Trophoblast cell (in vitro differentiated cells and primary cell): ENCODE measurements around the gene PATL2.

Experiments used
- DNase-seq, 2 donors: peaks; one replicate each; pipeline ENCODE4 v3.0.0-alpha.2; 2016
- H2AFZ ChIP-seq: 2 replicates; pipeline ENCODE4 v1.6.1; 2013; ENCODE audit warnings: low read length, moderate library complexity, mild to moderate bottlenecking; ENCODE audit not compliant: insufficient read depth, poor library complexity
- H2AK5ac ChIP-seq: 2 replicates; pipeline ENCODE4 v1.6.1; 2013; ENCODE audit warnings: mild to moderate bottlenecking, low read length
- H2BK120ac ChIP-seq: 2 replicates; pipeline ENCODE4 v1.6.1; 2013; ENCODE audit warnings: low read length, mild to moderate bottlenecking, moderate library complexity; ENCODE audit not compliant: insufficient read depth, poor library complexity
- H2BK12ac ChIP-seq: 2 replicates; pipeline ENCODE4 v1.6.1; 2013; ENCODE audit warnings: mild to moderate bottlenecking, low read length, moderate library complexity
- H2BK5ac ChIP-seq: 2 replicates; pipeline ENCODE4 v1.6.1; 2013; ENCODE audit warnings: low read length, low read depth, moderate library complexity, mild to moderate bottlenecking; ENCODE audit not compliant: poor library complexity
- H3K14ac ChIP-seq: 2 replicates; pipeline ENCODE4 v1.6.1; 2013; ENCODE audit warnings: mild to moderate bottlenecking, low read length
- H3K18ac ChIP-seq: 2 replicates; pipeline ENCODE4 v1.6.1; 2013; ENCODE audit warnings: mild to moderate bottlenecking, low read length
- H3K23ac ChIP-seq: 2 replicates; pipeline ENCODE4 v1.6.1; 2013; ENCODE audit warnings: low read length
- H3K27ac ChIP-seq: 2 replicates; pipeline ENCODE4 v1.5.1; 2013; ENCODE audit warnings: low read depth, mild to moderate bottlenecking, inconsistent platforms, low read length, moderate library complexity
- H3K27me3 ChIP-seq: 2 replicates; pipeline ENCODE4 v1.6.1; 2013; ENCODE audit warnings: inconsistent platforms, mild to moderate bottlenecking, low read length, moderate library complexity; ENCODE audit not compliant: insufficient read depth
- H3K36me3 ChIP-seq, 2 experiments: 1 replicate in 1 of 2; 2 replicates in 1 of 2; pipeline ENCODE4 v1.6.1; 2013; ENCODE audit warnings: low read length in 2 of 2, mild to moderate bottlenecking in 2 of 2, moderate library complexity in 1 of 2; ENCODE audit not compliant: insufficient read depth in 2 of 2, control insufficient read depth in 1 of 2
- H3K4ac ChIP-seq: 2 replicates; pipeline ENCODE4 v1.6.1; 2013; ENCODE audit warnings: low read depth, mild to moderate bottlenecking, low read length, moderate library complexity
- H3K4me1 ChIP-seq, 2 experiments: 1 replicate in 1 of 2; 2 replicates in 1 of 2; pipeline ENCODE4 v1.6.1; 2013; ENCODE audit warnings: low read length in 2 of 2, mild to moderate bottlenecking in 2 of 2, moderate library complexity in 1 of 2; ENCODE audit not compliant: insufficient read depth in 2 of 2, control insufficient read depth in 1 of 2
- H3K4me2 ChIP-seq: 2 replicates; pipeline ENCODE4 v1.6.1; 2013; ENCODE audit warnings: inconsistent platforms, mild to moderate bottlenecking, low read length, moderate library complexity
- H3K4me3 ChIP-seq: 2 replicates; pipeline ENCODE4 v1.5.1; 2013; ENCODE audit warnings: mild to moderate bottlenecking, low read depth, low read length, inconsistent platforms
- H3K79me1 ChIP-seq: one replicate; pipeline ENCODE4 v1.6.1; 2013; ENCODE audit warnings: low read length
- H3K79me2 ChIP-seq: 2 replicates; pipeline ENCODE4 v1.6.1; 2013; ENCODE audit warnings: low read length, mild to moderate bottlenecking; ENCODE audit not compliant: control insufficient read depth, insufficient read depth, poor library complexity
- H3K9ac ChIP-seq: 2 replicates; pipeline ENCODE4 v1.6.1; 2013; ENCODE audit warnings: mild to moderate bottlenecking, low read length
- H3K9me3 ChIP-seq: 2 replicates; pipeline ENCODE4 v1.6.1; 2013; ENCODE audit warnings: low read depth, mild to moderate bottlenecking, control low read depth, inconsistent platforms, low read length; ENCODE audit not compliant: insufficient read depth
- H4K12ac ChIP-seq: 2 replicates; pipeline ENCODE4 v1.6.1; 2013; ENCODE audit warnings: low read depth, mild to moderate bottlenecking, low read length, moderate library complexity
- H4K8ac ChIP-seq: 2 replicates; pipeline ENCODE4 v1.6.1; 2013; ENCODE audit warnings: low read depth, mild to moderate bottlenecking, low read length, moderate library complexity
- H4K91ac ChIP-seq: one replicate; pipeline ENCODE4 v1.6.1; 2013; ENCODE audit warnings: low read depth, mild to moderate bottlenecking, low read length, moderate library complexity
- WGBS: extraction: QIAGEN DNeasy Blood & Tissue Kit; methylation state at CpG from one replicate; pipeline ENCODE4 v1.1.7; 2013; ENCODE audit warnings: missing lambda C conversion rate; ENCODE audit not compliant: insufficient read length, insufficient coverage; ENCODE audit errors: extremely low coverage; 5-methylcytosine and 5-hydroxymethylcytosine counted together

Gene PATL2

GRCh38 chr15:44675911-44676310 is 35.2 kb downstream of the PATL2 start:
- Histone ChIP-seq H2AK5ac (no peak overlapping the region), H3K27ac (no peak overlapping the region), H3K27me3 (no peaks in the 10 kb centered on the region), H2AFZ (no peak overlapping the region), H3K9ac (no peak overlapping the region), H3K4me2 (no peak overlapping the region), H3K79me2 (no peaks in the 10 kb centered on the region), H2BK120ac (no peak overlapping the region), H3K18ac (no peak overlapping the region), H2BK5ac (no peak overlapping the region), H3K4me1 (peaks cover 0 to 2% of the 10 kb centered on the region in 2 experiments), H3K36me3 (no peaks in the 10 kb centered on the region), H3K4ac (no peak overlapping the region), H3K23ac (no peak overlapping the region), H2BK12ac (no peak overlapping the region), H3K4me3 (no peak overlapping the region), H4K8ac (no peak overlapping the region), H3K9me3 (no peaks in the 10 kb centered on the region), H3K79me1 (no peaks in the 10 kb centered on the region), H4K12ac (no peak overlapping the region), H4K91ac (no peak overlapping the region), H3K14ac (no peak overlapping the region)
- WGBS, result no CpG with 5 or more reads among the region's 5 CpGs
- no peak for DNase-seq

- no peaks in the 10 kb centered on the region for H3K79me2 ChIP-seq
- no peak overlapping the region for H2BK120ac ChIP-seq
- no peak overlapping the region for H4K12ac ChIP-seq
- no peak overlapping the region for H4K8ac ChIP-seq
- WGBS, result no CpG with 5 or more reads among the region's 2 CpGs
- no peak overlapping the region for H3K14ac ChIP-seq
- H3K27me3 ChIP-seq, result no peaks in the 10 kb centered on the region
- DNase-seq, result peak; percentile 62 to 73
- no peak overlapping the region for H2AK5ac ChIP-seq
- H4K91ac ChIP-seq, result no peak overlapping the region
- no peaks in the 10 kb centered on the region for H3K79me1 ChIP-seq
- no peak overlapping the region for H3K27ac ChIP-seq
- H3K36me3 ChIP-seq, result no peaks in the 10 kb centered on the region
- H3K4ac ChIP-seq, result no peak overlapping the region
- H2BK12ac ChIP-seq, result no peak overlapping the region
- H2BK5ac ChIP-seq, result no peak overlapping the region
- peaks cover 2 to 6% of the 10 kb centered on the region in 2 experiments for H3K4me1 ChIP-seq
- no peak overlapping the region for H2AFZ ChIP-seq
- no peak overlapping the region for H3K4me2 ChIP-seq
- H3K23ac ChIP-seq, result no peak overlapping the region
- H3K4me3 ChIP-seq, result no peak overlapping the region
- no peaks in the 10 kb centered on the region for H3K9me3 ChIP-seq
- H3K18ac ChIP-seq, result no peak overlapping the region
- no peak overlapping the region for H3K9ac ChIP-seq
Observed at GRCh38 chr15:44673639-44674038, 37.5 kb downstream of the PATL2 start.

GRCh38 chr15:44670087-44670950 is 40.8 kb downstream of the PATL2 start:
- Histone ChIP-seq H3K27ac (no peak overlapping the region), H3K79me1 (no peaks in the 10 kb centered on the region), H3K4me3 (no peak overlapping the region), H3K18ac (no peak overlapping the region), H3K4me1 (peaks cover 2 to 6% of the 10 kb centered on the region in 2 experiments), H4K8ac (no peak overlapping the region), H3K14ac (no peak overlapping the region), H4K12ac (no peak overlapping the region), H3K9me3 (no peaks in the 10 kb centered on the region), H3K36me3 (no peaks in the 10 kb centered on the region), H3K23ac (no peak overlapping the region), H2BK120ac (no peak overlapping the region), H2AK5ac (no peak overlapping the region), H3K79me2 (no peaks in the 10 kb centered on the region), H2BK12ac (no peak overlapping the region), H3K9ac (no peak overlapping the region), H3K4me2 (no peak overlapping the region), H2BK5ac (no peak overlapping the region), H3K4ac (no peak overlapping the region), H4K91ac (no peak overlapping the region), H2AFZ (no peak overlapping the region), H3K27me3 (no peaks in the 10 kb centered on the region)
- peak; percentile 97 to 98 for DNase-seq
- no CpG with 5 or more reads among the region's 6 CpGs for WGBS

- no peak overlapping the region for H3K4me3 ChIP-seq
- no peak overlapping the region for H3K9ac ChIP-seq
- no peaks in the 10 kb centered on the region for H3K79me1 ChIP-seq
- no peak overlapping the region for H3K14ac ChIP-seq
- no peak overlapping the region for H3K4ac ChIP-seq
- H3K18ac ChIP-seq, result no peak overlapping the region
- H2AK5ac ChIP-seq, result no peak overlapping the region
- no peak overlapping the region for H3K23ac ChIP-seq
- no peaks in the 10 kb centered on the region for H3K79me2 ChIP-seq
- H2BK12ac ChIP-seq, result no peak overlapping the region
- H3K27me3 ChIP-seq, result no peaks in the 10 kb centered on the region
- H4K12ac ChIP-seq, result no peak overlapping the region
- H3K4me1 ChIP-seq, result peaks cover 2 to 6% of the 10 kb centered on the region in 2 experiments
- WGBS, result no CpG with 5 or more reads among the region's 2 CpGs
- H4K8ac ChIP-seq, result no peak overlapping the region
- H2BK5ac ChIP-seq, result no peak overlapping the region
- H2AFZ ChIP-seq, result no peak overlapping the region
- H3K4me2 ChIP-seq, result no peak overlapping the region
- no peaks in the 10 kb centered on the region for H3K9me3 ChIP-seq
- H3K27ac ChIP-seq, result no peak overlapping the region
- no peak overlapping the region for H2BK120ac ChIP-seq
- no peak overlapping the region for H4K91ac ChIP-seq
- no peaks in the 10 kb centered on the region for H3K36me3 ChIP-seq
- DNase-seq, result no peak
Observed at GRCh38 chr15:44668921-44669320, 42.2 kb downstream of the PATL2 start.
